ENCODE measurements around the gene DDI2.

The DDI2 gene

GRCh38 chr1:15617173-15618076 is at the start of gene DDI2:
Gene DDI2 (plus strand): TSS chr1:15617458. CDS start chr1:15617671, 213 bp downstream.
- H3K4me3 ChIP-seq (ENCODE audit: low read depth, low read length), result peak within 1 kb of the TSS; percentile 93
- TF ChIP-seq, protein P1, sequence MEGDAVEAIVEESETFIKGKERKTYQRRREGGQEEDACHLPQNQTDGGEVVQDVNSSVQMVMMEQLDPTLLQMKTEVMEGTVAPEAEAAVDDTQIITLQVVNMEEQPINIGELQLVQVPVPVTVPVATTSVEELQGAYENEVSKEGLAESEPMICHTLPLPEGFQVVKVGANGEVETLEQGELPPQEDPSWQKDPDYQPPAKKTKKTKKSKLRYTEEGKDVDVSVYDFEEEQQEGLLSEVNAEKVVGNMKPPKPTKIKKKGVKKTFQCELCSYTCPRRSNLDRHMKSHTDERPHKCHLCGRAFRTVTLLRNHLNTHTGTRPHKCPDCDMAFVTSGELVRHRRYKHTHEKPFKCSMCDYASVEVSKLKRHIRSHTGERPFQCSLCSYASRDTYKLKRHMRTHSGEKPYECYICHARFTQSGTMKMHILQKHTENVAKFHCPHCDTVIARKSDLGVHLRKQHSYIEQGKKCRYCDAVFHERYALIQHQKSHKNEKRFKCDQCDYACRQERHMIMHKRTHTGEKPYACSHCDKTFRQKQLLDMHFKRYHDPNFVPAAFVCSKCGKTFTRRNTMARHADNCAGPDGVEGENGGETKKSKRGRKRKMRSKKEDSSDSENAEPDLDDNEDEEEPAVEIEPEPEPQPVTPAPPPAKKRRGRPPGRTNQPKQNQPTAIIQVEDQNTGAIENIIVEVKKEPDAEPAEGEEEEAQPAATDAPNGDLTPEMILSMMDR (conservative IDR thresholded peaks at IDR 0.05; ENCODE audit: low read depth, low read length), result no peak
- DNase-seq (ENCODE audit: low read depth), result peak; percentile 98

DNA sequence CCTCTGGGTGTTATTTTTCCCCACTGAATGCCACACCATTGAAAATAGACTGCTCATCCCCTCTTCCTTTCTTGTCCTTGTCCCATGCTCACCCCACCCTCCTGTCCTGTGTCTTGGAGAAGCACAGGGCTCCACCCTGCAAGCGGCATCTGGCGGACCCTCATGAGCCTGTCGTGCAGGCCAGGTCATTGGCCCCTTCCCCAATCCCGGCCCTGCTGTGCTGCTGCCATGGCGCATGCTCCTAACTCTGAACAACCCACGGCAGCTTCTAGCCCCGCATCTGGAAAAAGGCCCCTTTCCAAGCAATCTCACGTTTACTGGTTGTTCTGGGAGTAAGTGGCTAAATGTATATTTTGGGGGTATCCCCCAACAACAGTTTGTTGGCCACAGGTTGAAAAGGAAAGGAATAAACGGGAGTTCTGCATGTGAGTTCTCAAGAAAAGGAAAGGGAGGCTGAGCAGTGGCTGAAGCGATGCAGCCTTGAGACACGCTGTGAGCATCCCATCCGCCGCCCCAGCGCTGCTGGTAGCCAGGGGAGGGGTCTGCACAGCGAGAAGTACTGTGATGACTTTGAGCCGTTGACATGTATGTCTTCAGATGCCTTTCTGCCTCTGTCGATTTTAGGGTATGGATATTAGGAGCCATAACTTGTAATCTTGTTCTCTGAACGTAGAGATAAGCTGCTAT is 48.7 kb upstream of the DDI2 start:
- no peak for DNase-seq (ENCODE audit: low read depth)
- TF ChIP-seq, protein P1 (conservative IDR thresholded peaks at IDR 0.05; ENCODE audit: low read depth, low read length), result no peak
- H3K4me3 ChIP-seq (ENCODE audit: low read depth, low read length), result no peak overlapping the region

- TF ChIP-seq, protein P1 (conservative IDR thresholded peaks at IDR 0.05; ENCODE audit: low read depth, low read length), result no peak
- DNase-seq (ENCODE audit: low read depth), result no peak
- H3K4me3 ChIP-seq (ENCODE audit: low read depth, low read length), result no peak overlapping the region
These were observed 46.4 kb upstream of the DDI2 start for GRCh38 chr1:15570861-15571260.

GRCh38 chr1:15571266-15571665 is 46.0 kb upstream of the DDI2 start:
- DNase-seq (ENCODE audit: low read depth), result no peak
- TF ChIP-seq, protein P1 (conservative IDR thresholded peaks at IDR 0.05; ENCODE audit: low read depth, low read length), result no peak
- no peak overlapping the region for H3K4me3 ChIP-seq (ENCODE audit: low read depth, low read length)

DNA sequence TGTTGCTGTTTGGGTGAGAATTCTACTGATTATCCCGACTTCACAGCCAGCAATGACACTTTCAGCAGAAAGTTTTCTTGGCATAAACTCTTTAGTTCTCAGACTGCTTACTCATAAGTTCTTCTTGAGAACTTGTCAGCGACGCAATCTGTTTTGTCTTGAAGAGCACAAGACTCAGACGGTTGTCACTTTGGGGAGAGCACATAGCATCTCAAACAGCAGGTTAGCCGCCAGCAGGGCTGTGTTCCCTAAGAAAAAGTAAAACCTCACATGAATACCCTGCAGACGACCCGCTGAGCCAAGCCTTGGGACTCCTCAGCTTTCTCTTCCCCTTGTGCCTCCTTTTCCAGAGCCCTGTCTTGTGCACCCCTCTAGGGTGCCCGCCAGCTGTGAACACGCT is 43.8 kb upstream of the DDI2 start:
- peak; percentile 54 for DNase-seq (ENCODE audit: low read depth)
- TF ChIP-seq, protein P1 (conservative IDR thresholded peaks at IDR 0.05; ENCODE audit: low read depth, low read length), result no peak
- H3K4me3 ChIP-seq (ENCODE audit: low read depth, low read length), result no peak overlapping the region

DNA sequence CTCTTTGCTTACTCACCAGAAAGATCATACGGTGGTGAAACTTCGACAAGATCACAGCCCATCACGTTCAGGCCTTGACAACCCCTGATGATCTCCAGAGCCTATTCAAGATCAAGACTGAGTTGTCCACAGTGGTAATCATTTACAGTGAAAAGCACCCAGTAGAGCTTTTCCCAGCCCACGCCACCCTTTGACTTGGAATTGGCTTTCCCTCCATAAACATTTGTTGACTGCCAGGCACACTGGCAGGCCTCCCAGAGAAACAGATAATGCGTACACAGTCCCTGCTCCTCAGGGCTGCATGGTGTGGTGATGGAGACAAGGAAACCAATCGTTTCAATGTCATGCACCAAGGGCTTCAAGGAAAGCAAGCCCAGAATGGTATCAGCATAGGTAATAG is 42.5 kb upstream of the DDI2 start:
- no peak overlapping the region for H3K4me3 ChIP-seq (ENCODE audit: low read depth, low read length)
- DNase-seq (ENCODE audit: low read depth), result no peak
- TF ChIP-seq, protein P1 (conservative IDR thresholded peaks at IDR 0.05; ENCODE audit: low read depth, low read length), result no peak

Data from choroid plexus epithelial cell (primary cell).